GM13977 (cell line): Measurements from ENCODE around the gene TP53RK.

Source experiments
- DNase-seq: peaks from one replicate; pipeline ENCODE4 v3.0.0; 2012; ENCODE audit warnings: low spot score
- in situ Hi-C: fragments of 300-500 bp; cut with MboI; formaldehyde crosslinking; loops from one replicate; pipeline ENCODE4 v1.12.0; 2022; ENCODE audit warnings: low sequenced_read_pairs, low pct_unique_long_range_greater_than_20kb, mixed read lengths, inconsistent platforms; ENCODE audit not compliant: unreplicated experiment
- TF ChIP-seq, protein P1 (sequence below): IDR thresholded peaks from 2 replicates; pipeline ENCODE4 v1.5.1; 2012; ENCODE audit warnings: mild to moderate bottlenecking, control low read depth; ENCODE audit not compliant: insufficient read depth; ENCODE audit errors: extremely low read depth, missing control alignments

TP53RK gene

DNA sequence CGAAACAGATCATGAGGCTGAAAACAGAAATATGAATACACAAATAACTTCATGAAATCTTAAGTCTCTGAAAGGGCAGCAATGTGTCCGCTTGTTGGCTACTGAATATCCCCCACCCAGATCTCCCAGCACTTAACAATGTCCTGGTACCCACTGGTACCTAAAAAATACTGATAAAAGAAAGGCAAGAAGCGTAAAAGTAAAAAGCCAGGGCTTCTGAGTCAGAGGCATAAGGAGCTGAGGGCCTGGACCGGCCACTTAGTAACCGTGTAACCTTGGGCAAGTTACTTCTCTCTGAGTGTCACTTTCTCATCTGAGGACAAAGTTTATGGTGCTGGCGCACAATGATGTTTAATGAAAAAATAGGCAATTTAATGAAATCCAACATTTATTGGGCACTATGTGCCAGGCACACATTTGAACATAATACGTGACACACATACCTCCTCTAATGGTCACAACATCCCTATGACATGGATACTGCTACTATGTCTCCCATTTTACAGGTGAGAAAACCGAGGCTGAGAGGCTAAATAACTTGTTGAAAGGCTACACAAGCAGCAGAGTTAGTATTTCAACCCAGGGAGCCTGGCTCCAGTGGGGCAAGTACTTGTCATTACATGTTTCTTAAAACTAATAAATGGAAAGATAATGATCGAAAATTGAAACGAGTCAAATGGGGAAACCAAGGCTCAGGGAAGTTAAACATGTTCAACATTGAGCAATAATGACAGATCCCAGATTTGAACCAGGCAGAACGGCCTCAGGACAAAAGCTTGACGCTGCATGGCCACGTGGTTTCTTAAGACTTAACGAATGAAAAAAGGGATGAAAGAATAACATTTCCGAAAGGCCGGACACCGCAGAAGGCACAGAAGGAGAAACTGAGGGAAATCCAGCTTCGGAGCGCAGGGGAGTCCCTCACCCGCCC, 828 bp downstream of the TP53RK start:
- TF ChIP-seq, protein P1, sequence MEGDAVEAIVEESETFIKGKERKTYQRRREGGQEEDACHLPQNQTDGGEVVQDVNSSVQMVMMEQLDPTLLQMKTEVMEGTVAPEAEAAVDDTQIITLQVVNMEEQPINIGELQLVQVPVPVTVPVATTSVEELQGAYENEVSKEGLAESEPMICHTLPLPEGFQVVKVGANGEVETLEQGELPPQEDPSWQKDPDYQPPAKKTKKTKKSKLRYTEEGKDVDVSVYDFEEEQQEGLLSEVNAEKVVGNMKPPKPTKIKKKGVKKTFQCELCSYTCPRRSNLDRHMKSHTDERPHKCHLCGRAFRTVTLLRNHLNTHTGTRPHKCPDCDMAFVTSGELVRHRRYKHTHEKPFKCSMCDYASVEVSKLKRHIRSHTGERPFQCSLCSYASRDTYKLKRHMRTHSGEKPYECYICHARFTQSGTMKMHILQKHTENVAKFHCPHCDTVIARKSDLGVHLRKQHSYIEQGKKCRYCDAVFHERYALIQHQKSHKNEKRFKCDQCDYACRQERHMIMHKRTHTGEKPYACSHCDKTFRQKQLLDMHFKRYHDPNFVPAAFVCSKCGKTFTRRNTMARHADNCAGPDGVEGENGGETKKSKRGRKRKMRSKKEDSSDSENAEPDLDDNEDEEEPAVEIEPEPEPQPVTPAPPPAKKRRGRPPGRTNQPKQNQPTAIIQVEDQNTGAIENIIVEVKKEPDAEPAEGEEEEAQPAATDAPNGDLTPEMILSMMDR, result no peak
- in situ Hi-C loops, result loop anchor here (10.0 kb wide), 1 partner anchor 164 kb away; no protein-coding TSS in a partner anchor
- DNase-seq, result no peak

DNA sequence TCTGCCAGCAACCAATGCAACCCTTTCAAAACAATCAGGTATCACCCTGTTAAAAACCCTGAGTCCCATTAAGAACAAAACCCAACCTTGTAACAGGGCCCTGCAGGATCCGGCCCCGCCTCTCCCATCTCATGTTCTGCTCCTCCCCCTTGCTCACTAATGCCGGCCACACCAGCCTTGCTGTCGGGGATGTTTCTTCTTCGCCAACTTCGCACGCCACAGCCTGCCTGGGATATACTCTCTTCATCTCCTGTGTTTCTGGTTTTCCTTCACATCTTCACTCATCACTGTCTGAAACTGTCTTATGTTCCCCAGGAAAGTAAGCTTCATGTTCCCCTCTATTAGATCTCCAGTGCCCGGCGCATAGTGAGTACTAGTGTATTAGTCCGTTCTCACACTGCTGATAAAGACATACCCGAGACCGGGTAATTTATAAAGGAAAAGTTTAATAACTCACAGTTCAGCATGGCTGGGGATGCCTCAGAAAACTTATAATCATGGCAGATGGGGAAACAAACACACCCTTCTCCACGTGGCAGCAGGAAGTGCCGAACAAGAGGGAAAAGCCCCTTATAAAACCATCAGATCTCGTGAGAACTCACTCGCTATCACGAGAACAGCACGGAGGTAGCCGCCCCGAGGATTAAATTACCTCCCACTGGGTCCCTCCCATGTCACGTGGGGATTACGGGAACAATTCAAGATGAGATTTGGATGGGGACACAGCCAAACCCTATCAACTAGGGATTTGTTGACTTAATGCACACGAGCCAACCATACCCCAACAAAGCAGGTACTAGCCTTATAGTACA, 5.1 kb downstream of the TP53RK start:
- no peak for DNase-seq
- TF ChIP-seq, protein P1, result no peak
- in situ Hi-C loops, result loop anchor here (10.0 kb wide), 1 partner anchor 159 kb away; no protein-coding TSS in a partner anchor

DNA sequence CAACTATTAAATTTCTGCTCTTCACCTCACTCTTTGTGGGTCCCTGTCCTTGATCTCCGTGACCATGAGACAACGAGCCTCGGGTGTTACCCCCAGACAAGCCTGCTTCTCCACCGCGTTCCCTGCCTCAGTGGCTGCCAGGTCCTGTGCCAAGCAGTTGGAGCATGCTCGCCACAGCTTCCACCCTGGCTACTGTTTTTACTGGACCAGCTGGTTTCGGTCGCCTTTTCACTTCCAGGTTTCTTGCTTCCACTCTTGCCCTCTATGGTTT, 5.6 kb downstream of the TP53RK start:
- TF ChIP-seq, protein P1, result no peak
- in situ Hi-C loops, result loop anchor here (10.0 kb wide), 1 partner anchor 159 kb away; no protein-coding TSS in a partner anchor
- no peak for DNase-seq

DNA sequence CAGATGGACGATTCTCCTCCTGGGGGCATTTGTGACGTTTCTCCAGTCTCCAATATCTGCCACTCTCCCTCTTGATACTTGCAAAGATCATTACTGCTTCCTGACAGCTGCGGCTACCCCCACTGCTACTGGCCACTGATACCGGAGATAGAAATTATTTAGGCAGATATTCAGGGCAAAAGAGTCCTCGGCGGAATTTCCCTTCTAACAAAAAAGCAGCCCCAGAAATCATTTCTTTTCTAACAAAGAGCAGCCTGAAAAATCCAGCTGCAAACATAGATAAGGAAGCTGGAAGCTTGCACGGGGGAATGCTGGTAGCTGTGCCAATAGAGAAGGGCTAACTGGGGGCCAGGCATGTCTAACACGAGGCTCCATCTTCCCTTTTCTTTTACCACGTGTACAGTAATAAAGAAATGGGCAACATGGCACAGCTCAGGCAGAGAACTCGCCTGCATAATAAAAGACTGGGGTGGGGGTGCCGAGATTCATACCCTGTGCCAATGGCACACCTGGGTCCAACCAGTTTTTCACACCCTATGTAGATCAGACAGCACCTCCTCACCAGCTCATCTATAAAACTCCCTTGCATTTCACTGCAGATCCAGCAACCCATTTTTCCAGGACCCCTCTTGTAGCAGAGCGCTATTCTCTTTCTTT, 6.1 kb downstream of the TP53RK start:
- DNase-seq, result no peak
- in situ Hi-C loops, result loop anchor here (10.0 kb wide), 1 partner anchor 158 kb away; no protein-coding TSS in a partner anchor
- TF ChIP-seq, protein P1, result no peak

DNA sequence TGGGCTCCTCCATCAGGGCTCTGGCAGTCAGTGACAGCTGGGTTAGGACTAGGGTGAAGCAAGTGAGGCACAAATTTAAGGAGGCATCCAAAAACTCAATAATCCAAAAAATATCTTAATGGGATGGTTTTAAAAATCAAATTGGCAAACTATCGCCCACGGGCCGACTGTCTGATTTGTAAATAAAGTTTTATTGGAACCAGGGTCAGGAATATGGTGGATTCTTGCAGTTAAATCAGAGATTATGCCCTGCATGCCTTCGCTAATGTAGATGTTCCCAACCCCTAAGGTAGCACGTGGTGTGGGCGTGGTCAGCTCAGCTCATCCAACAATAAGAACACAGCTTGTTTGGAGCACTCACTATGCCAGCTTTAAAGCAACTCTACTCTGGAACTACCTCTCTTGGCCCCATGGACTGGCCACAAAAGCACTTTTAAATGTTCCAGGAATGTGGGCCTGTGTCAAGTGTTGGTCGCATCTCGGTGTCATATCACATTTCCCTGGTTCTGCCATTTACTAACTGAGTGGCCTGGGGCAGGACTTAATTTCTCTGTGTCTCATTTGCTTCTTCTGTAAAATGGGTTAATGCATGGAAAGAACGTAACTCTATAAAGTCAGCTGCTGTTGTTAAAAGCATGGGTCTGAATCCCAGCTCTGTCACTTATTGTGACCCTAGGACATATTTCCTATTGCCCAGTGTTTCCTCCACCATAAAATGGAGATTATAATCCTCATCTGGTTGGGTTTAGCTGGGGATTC, 7.0 kb downstream of the TP53RK start:
- TF ChIP-seq, protein P1, result no peak
- in situ Hi-C loops, result loop anchor here (10.0 kb wide), 1 partner anchor 157 kb away; no protein-coding TSS in a partner anchor
- no peak for DNase-seq
